K562 (cell line): ENCODE measurements around the gene ATMIN. TPM values are rescaled to one million over a fixed set of nuclear protein-coding genes. Genes with fewer than 3 reads are reported as not detected.

Source experiments
- ATAC-seq: fragments of 200-7000 bp; cut with Tn5 transposase; 3 replicates; pipeline ENCODE4 v1.9.1; 2020; ENCODE audit warnings: moderate library complexity
- BruUV-seq: library from RNA; stranded (reverse); fragments of 400-500 nt; replicated peaks from 2 replicates; lab custom pipeline; 2021; lab: Mats Ljungman, UMichigan
- CTCF ChIA-PET: fragments of 300-600 bp; formaldehyde crosslinking; extraction: SDS; loops from one replicate; lab custom pipeline; 2021; ENCODE audit warnings: low intra/inter-chr PET ratio; lab: Yijun Ruan, JAX
- POLR2A ChIA-PET: fragments of 300-600, 350-650 bp; sonication (Branson Sonifier 250); formaldehyde crosslinking; extraction: SDS; loops from one replicate; lab custom pipeline; 2021; ENCODE audit warnings: antibody characterized with exemption, inconsistent platforms; lab: Yijun Ruan, JAX
- DNase-seq, 4 experiments: peaks; one replicate each; pipeline versions ENCODE4 v3.0.0 to v3.0.0-alpha.2; 2011 to 2018; ENCODE audit warnings: low spot score in 3 of 4, mixed read lengths in 3 of 4; ENCODE audit errors: extremely low read depth in 1 of 4
- FAIRE-seq: peaks from 2 replicates; lab custom pipeline; 2011; peaks lifted over from hg19 to GRCh38; lab: Jason Lieb, UNC
- H2AFZ ChIP-seq: 2 replicates; pipeline ENCODE4 v1.6.0; 2011; ENCODE audit warnings: low read depth, low read length, control low read depth, inconsistent platforms
- H3K27ac ChIP-seq: fragments of 200-600 bp; 3 replicates; pipeline ENCODE4 v1.8.0; 2011; ENCODE audit warnings: low read depth, mild to moderate bottlenecking, control low read depth, inconsistent platforms, low read length, moderate library complexity, mixed read lengths; ENCODE audit errors: extremely low read depth
- H3K27me3 ChIP-seq, 2 experiments: fragments of 300-600 bp in 1 of 2; 2 replicates in 1 of 2; 3 replicates in 1 of 2; pipeline versions ENCODE4 v1.6.0 to v1.8.0; 2011; ENCODE audit warnings: inconsistent platforms in 2 of 2, low read length in 2 of 2, mild to moderate bottlenecking in 1 of 2, mixed read lengths in 1 of 2, moderate library complexity in 1 of 2; ENCODE audit not compliant: control insufficient read depth in 2 of 2, insufficient read depth in 2 of 2
- H3K36me3 ChIP-seq: fragments of 300-600 bp; 3 replicates; pipeline ENCODE4 v1.8.0; 2011; ENCODE audit warnings: mild to moderate bottlenecking, low read length, inconsistent platforms; ENCODE audit not compliant: control insufficient read depth, insufficient read depth
- H3K4me1 ChIP-seq, 2 experiments: fragments of 200-600 bp in 1 of 2; replicated peaks in 1 of 2; 2 replicates in 1 of 2; 3 replicates in 1 of 2; pipeline versions ENCODE4 v1.5.1 to v1.8.0; 2011; ENCODE audit warnings: inconsistent platforms in 2 of 2, low read length in 2 of 2, mild to moderate bottlenecking in 1 of 2, mixed read lengths in 1 of 2, moderate library complexity in 1 of 2; ENCODE audit not compliant: control insufficient read depth in 2 of 2, insufficient read depth in 2 of 2
- H3K4me2 ChIP-seq: 2 replicates; pipeline ENCODE4 v1.6.1; 2011; ENCODE audit warnings: low read length, control low read depth, inconsistent platforms, mixed read lengths; ENCODE audit not compliant: insufficient read depth
- H3K4me3 ChIP-seq: fragments of 200-600 bp; sonication (generic), shearing (Covaris generic); 2 replicates; pipeline ENCODE4 v1.5.1; 2016; ENCODE audit warnings: control low read depth, inconsistent platforms
- H3K79me2 ChIP-seq: fragments of 200-600 bp; 3 replicates; pipeline ENCODE4 v1.8.0; 2011; ENCODE audit warnings: low read length, inconsistent platforms; ENCODE audit not compliant: control insufficient read depth, insufficient read depth
- H3K9ac ChIP-seq, 2 experiments: 2 replicates each; pipeline versions ENCODE4 v1.6.0 to v1.6.1; 2011; ENCODE audit warnings: low read depth in 2 of 2, low read length in 2 of 2, control low read depth in 1 of 2, inconsistent platforms in 1 of 2, mild to moderate bottlenecking in 1 of 2, mixed read lengths in 1 of 2; ENCODE audit not compliant: insufficient read depth in 1 of 2
- H3K9me1 ChIP-seq: one replicate; pipeline ENCODE4 v1.6.0; 2011; ENCODE audit warnings: inconsistent platforms, mild to moderate bottlenecking, low read length, moderate library complexity; ENCODE audit not compliant: control insufficient read depth, insufficient read depth
- H3K9me3 ChIP-seq: replicated peaks from 2 replicates; pipeline ENCODE4 v1.5.1; 2011; ENCODE audit warnings: low read depth, low read length, inconsistent platforms; ENCODE audit not compliant: control insufficient read depth, insufficient read depth
- H4K20me1 ChIP-seq: replicated peaks from 2 replicates; pipeline ENCODE4 v1.6.1; 2011; ENCODE audit warnings: low read length, inconsistent platforms, mixed read lengths; ENCODE audit not compliant: control insufficient read depth, insufficient read depth
- ARNT ChIP-seq, 2 experiments: fragments of 450-650 bp; IDR thresholded peaks; 2 replicates each; pipeline ENCODE4 v1.6.1; 2016; ENCODE audit warnings: mild to moderate bottlenecking in 1 of 2
- CBFA2T3 ChIP-seq: fragments of 450-650 bp; IDR thresholded peaks from 2 replicates; pipeline ENCODE4 v1.6.1; 2017
- CTBP1 ChIP-seq: fragments of 450-650 bp; IDR thresholded peaks from 2 replicates; pipeline ENCODE4 v1.6.1; 2016; ENCODE audit warnings: borderline replicate concordance
- ELF1 ChIP-seq: fragments of 200-800 bp; sonication (Bioruptor generic); IDR thresholded peaks from 2 replicates; pipeline ENCODE4 v1.6.1; 2016; ENCODE audit warnings: missing genetic modification characterization, missing compliant biosample characterization
- EP300 ChIP-seq: IDR thresholded peaks from 2 replicates; pipeline ENCODE4 v1.6.1; 2012; ENCODE audit warnings: low read length, improper control_type of control experiment
- HMBOX1 ChIP-seq: sonication (generic); IDR thresholded peaks from 2 replicates; pipeline ENCODE4 v1.6.1; 2016
- KDM1A ChIP-seq, 2 experiments: fragments of 450-650 bp; IDR thresholded peaks; 2 replicates each; pipeline ENCODE4 v1.6.1; 2016; ENCODE audit warnings: mild to moderate bottlenecking in 2 of 2
- MBD1 ChIP-seq: fragments of 250-450 bp; sonication (Bioruptor Pico); IDR thresholded peaks from 2 replicates; pipeline ENCODE4 v1.8.0; 2022; ENCODE audit warnings: inconsistent platforms
- NCOA1 ChIP-seq: fragments of 450-650 bp; IDR thresholded peaks from 2 replicates; pipeline ENCODE4 v1.6.1; 2016; ENCODE audit warnings: low read depth
- OTX1 ChIP-seq: fragments of 450-650 bp; formaldehyde crosslinking; IDR thresholded peaks from 2 replicates; pipeline ENCODE4 v1.4.0; 2022; ENCODE audit warnings: mild to moderate bottlenecking
- PREB ChIP-seq: sonication (generic); formaldehyde crosslinking; IDR thresholded peaks from 2 replicates; pipeline ENCODE4 v1.8.1; 2023; ENCODE audit warnings: mild to moderate bottlenecking, missing genetic modification reagents
- SP1 ChIP-seq: sonication (generic); formaldehyde crosslinking; IDR thresholded peaks from 2 replicates; pipeline ENCODE4 v1.8.1; 2022; ENCODE audit warnings: mild to moderate bottlenecking, missing genetic modification reagents
- TEAD4 ChIP-seq, 2 experiments: sonication (generic) in 1 of 2; formaldehyde crosslinking in 1 of 2; IDR thresholded peaks; 2 replicates each; pipeline versions ENCODE4 v1.6.1 to v1.8.0; 2012 to 2022; ENCODE audit warnings: borderline replicate concordance in 1 of 2, inconsistent platforms in 1 of 2, low read length in 1 of 2, mild to moderate bottlenecking in 1 of 2, missing genetic modification reagents in 1 of 2
- ZEB2 ChIP-seq: fragments of 450-650 bp; IDR thresholded peaks from 2 replicates; pipeline ENCODE4 v1.6.1; 2016
- ZNF133 ChIP-seq: fragments of 250-450 bp; sonication (Bioruptor Pico); IDR thresholded peaks from 2 replicates; pipeline ENCODE4 v1.4.0; 2020; ENCODE audit warnings: mild to moderate bottlenecking
- ZNF57 ChIP-seq: fragments of 450-650 bp; formaldehyde crosslinking; IDR thresholded peaks from 2 replicates; pipeline ENCODE4 v1.4.0; 2020; ENCODE audit warnings: mild to moderate bottlenecking, moderate library complexity
- WGBS: fragments of 100-300 bp; shearing (Covaris generic); methylation state at CpG from one replicate; pipeline ENCODE4 v1.1.6; 2016; ENCODE audit warnings: low coverage, mixed read lengths; ENCODE audit not compliant: insufficient coverage; ENCODE audit errors: missing lambda C conversion rate; 5-methylcytosine and 5-hydroxymethylcytosine counted together
- in situ Hi-C: fragments of 300-500 bp; cut with MboI; formaldehyde crosslinking; loops from 4 replicates; pipeline ENCODE4 v1.15.0; 2018; ENCODE audit warnings: inconsistent platforms, mixed read lengths
- intact Hi-C: fragments of 100-400 bp; cut with micrococcal nuclease; formaldehyde crosslinking; loops from 2 replicates; pipeline ENCODE4 v1.14.2; 2022
- polyA plus RNA-seq, 8 experiments: library from polyadenylated mRNA; depleted of rRNA in 4 of 8; stranded (reverse) in 5 of 8; unstranded in 3 of 8; fragments of >200 nt; fragmentation: Nextera tagmentation in 2 of 8; fragmentation: Illumina TruSeq in 1 of 8; extraction: Ambion mirVana in 2 of 8; extraction: Trizol in 1 of 8; gene quantifications; 2 replicates each; pipeline versions ENCODE4 v1.2.1 to v1.2.3, GENCODE V29; 2011 to 2014; ENCODE audit warnings: inconsistent platforms in 1 of 8, missing spikeins in 1 of 8
- total RNA-seq, 7 experiments: library from RNA; depleted of rRNA in 6 of 7; stranded (reverse); fragments of >200 nt in 6 of 7; fragmentation: Illumina TruSeq in 2 of 7; extraction: Trizol in 2 of 7; gene quantifications; 2 replicates each; pipeline versions ENCODE4 v1.2.1 to v1.2.3, GENCODE V29; 2011 to 2021; ENCODE audit warnings: low replicate concordance in 1 of 7

Gene ATMIN
- total and polyA plus RNA-seq, 9 of the 15 experiments (the other 6 are each of a cell fraction or from before 2014, with no cell fraction given): 6.7 to 40.9 (median 23.4) TPM

- Histone ChIP-seq H3K9ac (no peak overlapping the region), H3K27me3 (no peaks in the 10 kb centered on the region), H3K9me1 (no peaks in the 10 kb centered on the region), H3K27ac (no peak overlapping the region)
- in situ Hi-C loops: no loop called here
- DNase-seq: peak in 1 of 4 experiments; percentile 21
- TF ChIP-seq PREB (CRISPR knock-in tag) (no peak), KDM1A (IDR thresholded peaks at IDR 0.05) (0 out of 4 replicates have a peak, but pooled peaks of 1 of the 2 experiments have one; percentile 23), HMBOX1 (peak; percentile 56), CTBP1 (peak; percentile 74; the same call in 1 of the 2 replicates), ZNF57 (CRISPR knock-in tag) (no peak), OTX1 (CRISPR knock-in tag) (no peak), ZNF133 (CRISPR knock-in tag) (no peak), TEAD4 (IDR thresholded peaks at IDR 0.05; ENCODE audit: low read length) (peak; percentile 48), TEAD4 (CRISPR knock-in tag; IDR thresholded peaks at IDR 0.05; ENCODE audit: borderline replicate concordance) (no peak), CBFA2T3 (peak; percentile 33), ELF1 (tag) (0 out of 2 replicates have a peak, but pooled peaks have one; percentile 26), EP300 (no peak), MBD1 (CRISPR knock-in tag) (no peak), ZEB2 (peak; percentile 68), SP1 (CRISPR knock-in tag) (0 out of 2 replicates have a peak, but pooled peaks have one; percentile 19), ARNT (IDR thresholded peaks at IDR 0.05) (0 out of 4 replicates have a peak, but pooled peaks of 1 of the 2 experiments have one; percentile 32), NCOA1 (no peak)
- TF ChIP-seq, all 486 proteins: peak for 9
- ChIA-PET CTCF (no interaction called here), POLR2A (interaction anchor here (0.8 kb wide), 1 partner anchor 10 kb away, joined by 3 read pairs; the partner anchor contains the start of genes CENPN and CMC2)
- peaks cover 27% of the 10 kb centered on the region; the same call in 1 of the 3 replicates for H3K36me3 ChIP-seq
- FAIRE-seq (no peak), ATAC-seq (no peak)
- H3K9me3 ChIP-seq: no peaks in the 10 kb centered on the region
- H2AFZ ChIP-seq: no peak overlapping the region
- 42% methylated on average over 9 of the region's 9 CpGs for WGBS
- H3K4me1 ChIP-seq: peaks cover 0 to 18% of the 10 kb centered on the region in 2 experiments; a peak in 2 of 5 replicates
- intact Hi-C loops: no loop called here
- H3K79me2 ChIP-seq: peaks cover 98% of the 10 kb centered on the region
- no peak overlapping the region for H3K4me3 ChIP-seq
- H4K20me1 ChIP-seq: peaks cover 10% of the 10 kb centered on the region
- H3K4me2 ChIP-seq: no peak overlapping the region; the same call in 1 of the 2 replicates
- BruUV-seq: no TSS peak
Observed at GRCh38 chr16:80997139-80997798, 38.4 kb upstream of the ATMIN start.
